ENCODE results near the gene GM2A. TPM values are rescaled to one million over a fixed set of nuclear protein-coding genes. Genes with fewer than 3 reads are reported as not detected.

Gene GM2A
- total RNA-seq, 3 donors from 2014 or later: 35.1 to 58.0 (median 43.8) TPM

DNA sequence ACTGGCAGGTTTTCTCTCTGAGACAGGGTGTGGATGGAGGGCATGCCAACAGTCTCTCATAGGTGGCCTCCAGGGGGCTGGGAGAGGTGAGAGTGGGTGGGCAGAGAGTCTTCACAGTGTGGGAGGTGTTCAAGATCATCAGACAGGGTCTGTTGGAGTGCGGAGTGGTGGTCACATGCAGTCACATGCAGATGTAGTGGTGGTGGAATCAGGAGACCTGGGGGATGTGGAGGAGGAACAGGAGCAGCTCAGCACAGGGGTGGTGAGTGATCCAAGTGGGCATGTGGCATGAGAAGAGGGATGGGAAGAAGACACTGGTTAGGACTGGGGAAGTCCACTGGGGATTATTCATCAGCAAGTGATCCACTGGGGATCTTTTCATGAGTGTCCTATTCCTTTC is 5.8 kb downstream of the GM2A start:
- Histone ChIP-seq H3K27ac (no peak overlapping the region), H3K4me3 (no peak overlapping the region), H3K36me3 (peaks cover 4% of the 10 kb centered on the region), H3K27me3 (no peaks in the 10 kb centered on the region), H3K9me3 (no peaks in the 10 kb centered on the region), H3K4me1 (peaks cover 0 to 3% of the 10 kb centered on the region in 2 donors)
- TF ChIP-seq POLR2A (IDR thresholded peaks at IDR 0.05) (no peak), POLR2AphosphoS5 (IDR thresholded peaks at IDR 0.05) (no peak)
- TF ChIP-seq, protein P1, sequence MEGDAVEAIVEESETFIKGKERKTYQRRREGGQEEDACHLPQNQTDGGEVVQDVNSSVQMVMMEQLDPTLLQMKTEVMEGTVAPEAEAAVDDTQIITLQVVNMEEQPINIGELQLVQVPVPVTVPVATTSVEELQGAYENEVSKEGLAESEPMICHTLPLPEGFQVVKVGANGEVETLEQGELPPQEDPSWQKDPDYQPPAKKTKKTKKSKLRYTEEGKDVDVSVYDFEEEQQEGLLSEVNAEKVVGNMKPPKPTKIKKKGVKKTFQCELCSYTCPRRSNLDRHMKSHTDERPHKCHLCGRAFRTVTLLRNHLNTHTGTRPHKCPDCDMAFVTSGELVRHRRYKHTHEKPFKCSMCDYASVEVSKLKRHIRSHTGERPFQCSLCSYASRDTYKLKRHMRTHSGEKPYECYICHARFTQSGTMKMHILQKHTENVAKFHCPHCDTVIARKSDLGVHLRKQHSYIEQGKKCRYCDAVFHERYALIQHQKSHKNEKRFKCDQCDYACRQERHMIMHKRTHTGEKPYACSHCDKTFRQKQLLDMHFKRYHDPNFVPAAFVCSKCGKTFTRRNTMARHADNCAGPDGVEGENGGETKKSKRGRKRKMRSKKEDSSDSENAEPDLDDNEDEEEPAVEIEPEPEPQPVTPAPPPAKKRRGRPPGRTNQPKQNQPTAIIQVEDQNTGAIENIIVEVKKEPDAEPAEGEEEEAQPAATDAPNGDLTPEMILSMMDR (IDR thresholded peaks at IDR 0.05): no peak
- DNase-seq (ENCODE audit: low spot score in 2 of 2): no peak
- intact Hi-C loops (cut with DNase I; ENCODE audit: low total_unique reads): no loop called here

DNA sequence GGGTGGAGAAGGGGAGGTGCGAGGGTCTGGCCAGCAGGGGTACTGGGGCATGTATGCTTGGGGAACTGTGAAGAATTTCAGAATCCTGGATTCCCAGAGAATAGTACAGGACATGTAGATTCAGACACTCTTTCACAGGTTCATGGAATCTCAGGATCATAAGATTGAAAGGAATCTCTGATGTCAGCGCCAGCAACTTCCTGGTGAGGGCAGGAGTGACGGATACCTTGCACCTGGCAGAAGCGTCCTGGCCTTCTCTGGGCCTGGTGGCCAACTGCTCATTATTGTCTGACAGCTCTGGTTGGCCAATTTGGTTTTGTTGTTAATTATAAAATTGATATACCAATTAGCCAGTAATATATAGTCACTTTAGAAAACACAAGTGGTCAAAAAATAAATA is 6.9 kb downstream of the GM2A start:
- TF ChIP-seq, protein P1 (IDR thresholded peaks at IDR 0.05): no peak
- no peak for TF ChIP-seq POLR2A (IDR thresholded peaks at IDR 0.05)
- TF ChIP-seq POLR2AphosphoS5 (IDR thresholded peaks at IDR 0.05): no peak
- H3K27ac ChIP-seq: no peak overlapping the region
- H3K4me3 ChIP-seq: no peak overlapping the region
- H3K4me1 ChIP-seq: peaks cover 0 to 2% of the 10 kb centered on the region in 2 donors
- no peaks in the 10 kb centered on the region for H3K27me3 ChIP-seq
- intact Hi-C loops (cut with DNase I; ENCODE audit: low total_unique reads): no loop called here
- DNase-seq (ENCODE audit: low spot score in 2 of 2): no peak
- H3K36me3 ChIP-seq: peaks cover 4% of the 10 kb centered on the region
- H3K9me3 ChIP-seq: no peaks in the 10 kb centered on the region

- no peaks in the 10 kb centered on the region for H3K4me1 ChIP-seq
- intact Hi-C loops (cut with DNase I; ENCODE audit: low total_unique reads): no loop called here
- H3K4me3 ChIP-seq: no peak overlapping the region
- no peaks in the 10 kb centered on the region for H3K9me3 ChIP-seq
- TF ChIP-seq POLR2AphosphoS5 (IDR thresholded peaks at IDR 0.05) (no peak), POLR2A (IDR thresholded peaks at IDR 0.05) (no peak)
- TF ChIP-seq, protein P1 (IDR thresholded peaks at IDR 0.05): no peak
- no peak for DNase-seq (ENCODE audit: low spot score in 2 of 2)
- no peaks in the 10 kb centered on the region for H3K27me3 ChIP-seq
- no peak overlapping the region for H3K27ac ChIP-seq
- H3K36me3 ChIP-seq: peaks cover 4% of the 10 kb centered on the region
Measured at GRCh38 chr5:151262532-151262931, 9.5 kb downstream of the GM2A start.

DNA sequence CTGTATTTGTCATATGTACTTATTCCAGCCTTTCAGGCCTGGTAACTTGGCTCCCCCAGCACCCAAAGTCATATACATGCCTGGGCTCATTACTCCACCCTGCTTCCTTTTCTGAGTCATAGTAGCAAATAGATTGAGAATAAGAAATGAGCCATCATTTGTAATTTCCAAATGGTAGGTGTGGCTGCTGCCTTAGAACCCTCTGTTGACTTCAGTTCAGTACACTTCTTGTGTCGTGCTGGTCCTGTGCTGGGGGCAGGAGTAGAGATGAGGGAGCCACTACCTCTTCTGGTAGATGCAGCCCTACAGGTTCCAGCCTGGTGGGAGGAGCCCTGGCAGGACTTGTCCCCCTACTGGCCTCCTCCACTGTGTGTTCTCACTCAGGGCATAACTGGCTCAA is 11.1 kb downstream of the GM2A start:
- Histone ChIP-seq H3K9me3 (no peaks in the 10 kb centered on the region), H3K4me3 (no peak overlapping the region), H3K27me3 (no peaks in the 10 kb centered on the region), H3K27ac (peak overlapping the region; percentile 54 to 67), H3K36me3 (peaks cover 4% of the 10 kb centered on the region), H3K4me1 (no peaks in the 10 kb centered on the region)
- TF ChIP-seq POLR2AphosphoS5 (IDR thresholded peaks at IDR 0.05) (no peak), POLR2A (IDR thresholded peaks at IDR 0.05) (no peak)
- TF ChIP-seq, protein P1 (IDR thresholded peaks at IDR 0.05): no peak
- intact Hi-C loops (cut with DNase I; ENCODE audit: low total_unique reads): no loop called here
- no peak for DNase-seq (ENCODE audit: low spot score in 2 of 2)

- TF ChIP-seq, protein P1 (IDR thresholded peaks at IDR 0.05): no peak
- TF ChIP-seq POLR2A (IDR thresholded peaks at IDR 0.05) (no peak), POLR2AphosphoS5 (IDR thresholded peaks at IDR 0.05) (no peak)
- Histone ChIP-seq H3K36me3 (no peaks in the 10 kb centered on the region), H3K9me3 (no peaks in the 10 kb centered on the region), H3K4me3 (no peak overlapping the region), H3K4me1 (no peaks in the 10 kb centered on the region), H3K27ac (peak overlapping the region in 1 of 2 donors; percentile 15), H3K27me3 (no peaks in the 10 kb centered on the region)
- no peak for DNase-seq (ENCODE audit: low spot score in 2 of 2)
- intact Hi-C loops (cut with DNase I; ENCODE audit: low total_unique reads): no loop called here
Measured at GRCh38 chr5:151267491-151268260, 14.7 kb downstream of the GM2A start.

Data from breast epithelium (tissue), 4 donors.